HepG2 (cell line): ENCODE data around the gene SLC35F1. TPM values are rescaled to one million over a fixed set of nuclear protein-coding genes. Genes with fewer than 3 reads are reported as not detected.

Experiments
- ATAC-seq: fragments of 200-7000 bp; cut with Tn5 transposase; 3 replicates; pipeline ENCODE4 v1.9.1; 2020; ENCODE audit warnings: mild to moderate bottlenecking, moderate library complexity
- BruUV-seq: library from RNA; stranded (reverse); fragments of 400-500 nt; replicated peaks from 2 replicates; lab custom pipeline; 2021; lab: Mats Ljungman, UMichigan
- CTCF ChIA-PET: fragments of 300-600 bp; formaldehyde crosslinking; extraction: SDS; loops from one replicate; lab custom pipeline; 2021; ENCODE audit warnings: low total read pairs, inconsistent platforms, low intra/inter-chr PET ratio; lab: Yijun Ruan, JAX
- POLR2A ChIA-PET: fragments of 350-600 bp; sonication (Branson Sonifier 250); formaldehyde crosslinking; loops from one replicate; lab custom pipeline; 2020; ENCODE audit warnings: antibody characterized with exemption, inconsistent platforms; lab: Yijun Ruan, JAX
- DNase-seq: peaks from one replicate; pipeline ENCODE4 v3.0.0-alpha.2; 2015; ENCODE audit warnings: low spot score
- FAIRE-seq: peaks from 3 replicates; lab custom pipeline; 2011; peaks lifted over from hg19 to GRCh38; lab: Jason Lieb, UNC
- H2AFZ ChIP-seq: one replicate; pipeline ENCODE4 v1.6.1; 2011; ENCODE audit warnings: low read length, inconsistent platforms
- H3K27ac ChIP-seq: fragments of 300-600 bp; 3 replicates; pipeline ENCODE4 v1.8.0; 2011; ENCODE audit warnings: mixed run types, mild to moderate bottlenecking, mixed read lengths, low read length, inconsistent platforms; ENCODE audit not compliant: insufficient read depth; ENCODE audit errors: extremely low read length
- H3K27me3 ChIP-seq, 2 experiments: fragments of 200-600 bp in 1 of 2; 2 replicates in 1 of 2; 3 replicates in 1 of 2; pipeline versions ENCODE4 v1.6.0 to v1.8.0; 2011; ENCODE audit warnings: low read length in 2 of 2, mild to moderate bottlenecking in 2 of 2, moderate library complexity in 2 of 2, inconsistent platforms in 1 of 2; ENCODE audit not compliant: insufficient read depth in 2 of 2, control insufficient read depth in 1 of 2
- H3K36me3 ChIP-seq, 2 experiments: fragments of 200-600 bp in 1 of 2; replicated peaks in 1 of 2; 2 replicates in 1 of 2; 3 replicates in 1 of 2; pipeline versions ENCODE4 v1.5.1 to v1.8.0; 2011; ENCODE audit warnings: low read length in 2 of 2, inconsistent platforms in 1 of 2; ENCODE audit not compliant: insufficient read depth in 2 of 2, control insufficient read depth in 1 of 2
- H3K4me1 ChIP-seq: 2 replicates; pipeline ENCODE4 v1.5.1; 2012; ENCODE audit warnings: low read length, inconsistent platforms; ENCODE audit not compliant: insufficient read depth
- H3K4me2 ChIP-seq: 2 replicates; pipeline ENCODE4 v1.6.0; 2011; ENCODE audit warnings: low read depth, low read length, inconsistent platforms
- H3K4me3 ChIP-seq, 3 experiments: fragments of 200-600 bp in 1 of 3; sonication (generic), shearing (Covaris generic) in 1 of 3; replicated peaks in 1 of 3; 2 replicates each; pipeline ENCODE4 v1.5.1; 2011 to 2016; ENCODE audit warnings: low read length in 3 of 3, inconsistent platforms in 2 of 3, low read depth in 2 of 3, mild to moderate bottlenecking in 2 of 3, control low read depth in 1 of 3, mixed read lengths in 1 of 3; ENCODE audit not compliant: insufficient read depth in 1 of 3
- H3K79me2 ChIP-seq: one replicate; pipeline ENCODE4 v1.6.1; 2011; ENCODE audit warnings: low read length, inconsistent platforms; ENCODE audit not compliant: insufficient read depth
- H3K9ac ChIP-seq: 2 replicates; pipeline ENCODE4 v1.6.0; 2011; ENCODE audit warnings: mild to moderate bottlenecking, low read depth, low read length, inconsistent platforms; ENCODE audit not compliant: insufficient read depth
- H3K9me3 ChIP-seq: 2 replicates; pipeline ENCODE4 v1.5.1; 2012; ENCODE audit warnings: mild to moderate bottlenecking, low read length
- H4K20me1 ChIP-seq: 2 replicates; pipeline ENCODE4 v1.6.0; 2011; ENCODE audit warnings: inconsistent platforms, mild to moderate bottlenecking, low read length, moderate library complexity; ENCODE audit not compliant: insufficient read depth
- FIP1L1 ChIP-seq: fragments of 200-400 bp; formaldehyde crosslinking; IDR thresholded peaks from 2 replicates; pipeline ENCODE4 v1.6.1; 2018; ENCODE audit warnings: low read depth, mild to moderate bottlenecking, low read length, moderate library complexity, borderline replicate concordance; ENCODE audit not compliant: insufficient read depth
- MXI1 ChIP-seq: IDR thresholded peaks from 3 replicates; pipeline ENCODE4 v1.6.1; 2012; ENCODE audit warnings: low read depth, low read length, inconsistent platforms, borderline replicate concordance
- NR2F2 ChIP-seq: IDR thresholded peaks from 2 replicates; pipeline ENCODE4 v1.6.1; 2012; ENCODE audit warnings: low read depth, inconsistent platforms, borderline replicate concordance
- SALL1 ChIP-seq: sonication (generic); formaldehyde crosslinking; IDR thresholded peaks from 2 replicates; pipeline ENCODE4 v1.8.0; 2022; ENCODE audit warnings: mild to moderate bottlenecking, missing genetic modification reagents
- YEATS2 ChIP-seq: sonication (generic); formaldehyde crosslinking; IDR thresholded peaks from 2 replicates; pipeline ENCODE4 v1.4.0; 2020; ENCODE audit warnings: missing genetic modification reagents, borderline replicate concordance
- ZNF678 ChIP-seq: sonication (generic); formaldehyde crosslinking; IDR thresholded peaks from 2 replicates; pipeline ENCODE4 v1.4.0; 2020; ENCODE audit warnings: mild to moderate bottlenecking, missing genetic modification reagents
- ZNF850 ChIP-seq: sonication (generic); formaldehyde crosslinking; conservative IDR thresholded peaks from 2 replicates; pipeline ENCODE4 v1.9.0; 2021; ENCODE audit warnings: mild to moderate bottlenecking, missing genetic modification reagents
- ZNF878 ChIP-seq: sonication (generic); formaldehyde crosslinking; IDR thresholded peaks from 2 replicates; pipeline ENCODE4 v1.8.1; 2023; ENCODE audit warnings: mild to moderate bottlenecking, missing genetic modification reagents, moderate library complexity
- WGBS: methylation state at CpG from one replicate; pipeline ENCODE4 v1.1.6; 2017; ENCODE audit warnings: low lambda C conversion rate; 5-methylcytosine and 5-hydroxymethylcytosine counted together
- in situ Hi-C: cut with HindIII; loops from 2 replicates; pipeline ENCODE4 v1.10.0; 2017; ENCODE audit warnings: low pct_unique_long_range_greater_than_20kb; ENCODE audit not compliant: extremely low pct_ligation_motif_present
- intact Hi-C: fragments of 100-400 bp; cut with micrococcal nuclease; formaldehyde crosslinking; loops from one replicate; pipeline ENCODE4 v1.10.0; 2022; ENCODE audit not compliant: unreplicated experiment
- polyA plus RNA-seq, 8 experiments: library from polyadenylated mRNA; depleted of rRNA in 3 of 8; stranded (reverse) in 7 of 8; unstranded in 1 of 8; fragments of >200 nt; fragmentation: Illumina TruSeq in 4 of 8; extraction: Trizol in 4 of 8; gene quantifications; 2 replicates each; pipeline versions ENCODE4 v1.2.1 to v1.2.3, GENCODE V29; 2011 to 2016; ENCODE audit warnings: low read depth in 4 of 8, missing spikeins in 1 of 8, mixed read lengths in 1 of 8; ENCODE audit not compliant: insufficient read depth in 1 of 8
- total RNA-seq, 5 experiments: library from RNA; depleted of rRNA; stranded (reverse); fragments of >200 nt; fragmentation: Illumina TruSeq; extraction: Trizol; gene quantifications; 2 replicates each; pipeline ENCODE4 v1.2.3, GENCODE V29; 2016; ENCODE audit warnings: low read depth in 1 of 5
- TF ChIP-seq, protein P1 (sequence below), 2 experiments: sonication (generic) in 1 of 2; formaldehyde crosslinking in 1 of 2; IDR thresholded peaks; 2 replicates each; pipeline versions ENCODE4 v1.6.1 to v1.9.0; 2014 to 2022; ENCODE audit warnings: antibody characterized with exemption in 1 of 2, borderline replicate concordance in 1 of 2, inconsistent platforms in 1 of 2, low read depth in 1 of 2, missing genetic modification reagents in 1 of 2
- TF ChIP-seq, protein P2 (sequence below): sonication (generic); formaldehyde crosslinking; IDR thresholded peaks from 2 replicates; pipeline ENCODE4 v1.8.0; 2022; ENCODE audit warnings: missing genetic modification reagents, mild to moderate bottlenecking, inconsistent platforms, borderline replicate concordance
- TF ChIP-seq, protein P3 (sequence below): sonication (generic); formaldehyde crosslinking; conservative IDR thresholded peaks from 2 replicates; pipeline ENCODE4 v1.4.0; 2020; ENCODE audit warnings: missing genetic modification reagents
- TF ChIP-seq, protein P4 (sequence below): fragments of 450-650 bp; IDR thresholded peaks from 2 replicates; pipeline ENCODE4 v1.6.1; 2017; ENCODE audit warnings: mild to moderate bottlenecking

The SLC35F1 gene
- total and polyA plus RNA-seq, 2 of the 13 experiments (the other 11 are each of a cell fraction or from before 2014, with no cell fraction given): 0.01 TPM; not detected in 1

DNA sequence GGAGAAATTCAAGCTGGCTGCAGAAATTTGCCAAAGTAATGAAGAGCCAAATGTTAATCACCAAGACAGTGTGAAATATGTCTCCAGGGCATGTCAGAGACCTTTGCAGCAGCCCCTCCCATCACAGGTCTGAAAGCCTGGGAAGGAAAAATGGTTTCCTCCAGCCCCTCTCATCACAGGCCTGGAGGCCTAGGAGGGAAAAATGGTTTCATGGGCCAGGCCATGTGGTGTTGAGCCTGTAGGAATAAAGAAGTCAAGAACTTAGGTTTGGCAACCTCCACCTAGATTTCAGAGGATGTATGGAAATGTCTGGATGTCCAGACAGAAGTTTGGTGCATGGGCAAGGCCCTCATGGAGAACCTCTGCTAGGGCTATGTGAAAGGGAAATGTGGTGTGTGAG is 185.0 kb downstream of the SLC35F1 start (continued):
- TF ChIP-seq, protein P1, sequence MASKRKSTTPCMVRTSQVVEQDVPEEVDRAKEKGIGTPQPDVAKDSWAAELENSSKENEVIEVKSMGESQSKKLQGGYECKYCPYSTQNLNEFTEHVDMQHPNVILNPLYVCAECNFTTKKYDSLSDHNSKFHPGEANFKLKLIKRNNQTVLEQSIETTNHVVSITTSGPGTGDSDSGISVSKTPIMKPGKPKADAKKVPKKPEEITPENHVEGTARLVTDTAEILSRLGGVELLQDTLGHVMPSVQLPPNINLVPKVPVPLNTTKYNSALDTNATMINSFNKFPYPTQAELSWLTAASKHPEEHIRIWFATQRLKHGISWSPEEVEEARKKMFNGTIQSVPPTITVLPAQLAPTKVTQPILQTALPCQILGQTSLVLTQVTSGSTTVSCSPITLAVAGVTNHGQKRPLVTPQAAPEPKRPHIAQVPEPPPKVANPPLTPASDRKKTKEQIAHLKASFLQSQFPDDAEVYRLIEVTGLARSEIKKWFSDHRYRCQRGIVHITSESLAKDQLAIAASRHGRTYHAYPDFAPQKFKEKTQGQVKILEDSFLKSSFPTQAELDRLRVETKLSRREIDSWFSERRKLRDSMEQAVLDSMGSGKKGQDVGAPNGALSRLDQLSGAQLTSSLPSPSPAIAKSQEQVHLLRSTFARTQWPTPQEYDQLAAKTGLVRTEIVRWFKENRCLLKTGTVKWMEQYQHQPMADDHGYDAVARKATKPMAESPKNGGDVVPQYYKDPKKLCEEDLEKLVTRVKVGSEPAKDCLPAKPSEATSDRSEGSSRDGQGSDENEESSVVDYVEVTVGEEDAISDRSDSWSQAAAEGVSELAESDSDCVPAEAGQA (IDR thresholded peaks at IDR 0.05; ENCODE audit: low read depth): no peak
- TF ChIP-seq, protein P1 (CRISPR knock-in tag; IDR thresholded peaks at IDR 0.05; ENCODE audit: borderline replicate concordance): no peak
- no peak for TF ChIP-seq YEATS2 (CRISPR knock-in tag)

DNA sequence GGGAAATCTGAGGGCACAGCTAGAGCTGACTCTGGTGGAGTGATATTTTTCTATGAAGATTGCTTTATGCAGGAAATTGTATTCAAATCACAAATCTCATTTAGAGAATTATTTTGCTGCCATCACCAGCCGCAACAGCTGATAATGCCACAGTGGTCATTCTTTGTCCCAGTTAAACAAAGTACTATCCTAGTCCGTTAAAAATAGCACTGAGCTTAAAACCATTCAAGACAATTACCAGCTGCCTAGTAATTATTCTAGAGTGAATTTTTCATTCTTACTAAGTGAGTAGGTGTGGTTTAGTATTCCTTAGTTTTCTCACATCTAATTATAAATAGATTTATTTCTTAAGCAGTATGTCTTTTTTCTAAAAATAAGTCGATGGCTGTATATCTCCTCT is 190.5 kb downstream of the SLC35F1 start:
- CTCF ChIA-PET: no interaction called here
- H2AFZ ChIP-seq: no peak overlapping the region
- H3K79me2 ChIP-seq: no peaks in the 10 kb centered on the region
- no peaks in the 10 kb centered on the region for H3K36me3 ChIP-seq
- in situ Hi-C loops (no loop called here), intact Hi-C loops (no loop called here)
- H3K9me3 ChIP-seq: peaks cover 18% of the 10 kb centered on the region
- H3K4me2 ChIP-seq: no peak overlapping the region
- FAIRE-seq: no peak
- H3K27me3 ChIP-seq: no peaks in the 10 kb centered on the region; a peak in 1 of 5 replicates
- ATAC-seq: no peak
- DNase-seq: no peak
- no peak overlapping the region for H3K4me3 ChIP-seq
- H3K4me1 ChIP-seq: no peaks in the 10 kb centered on the region
- no peak overlapping the region for H3K9ac ChIP-seq
- H4K20me1 ChIP-seq: no peaks in the 10 kb centered on the region
- no TSS peak for BruUV-seq
- POLR2A ChIA-PET: no interaction called here
- 1% methylated on average over 3 of the region's 3 CpGs for WGBS
- H3K27ac ChIP-seq: no peak overlapping the region
- no peak for TF ChIP-seq FIP1L1
- TF ChIP-seq NR2F2: no peak
- no peak for TF ChIP-seq SALL1 (CRISPR knock-in tag)
- TF ChIP-seq ZNF878 (CRISPR knock-in tag): no peak
- TF ChIP-seq, protein P2, sequence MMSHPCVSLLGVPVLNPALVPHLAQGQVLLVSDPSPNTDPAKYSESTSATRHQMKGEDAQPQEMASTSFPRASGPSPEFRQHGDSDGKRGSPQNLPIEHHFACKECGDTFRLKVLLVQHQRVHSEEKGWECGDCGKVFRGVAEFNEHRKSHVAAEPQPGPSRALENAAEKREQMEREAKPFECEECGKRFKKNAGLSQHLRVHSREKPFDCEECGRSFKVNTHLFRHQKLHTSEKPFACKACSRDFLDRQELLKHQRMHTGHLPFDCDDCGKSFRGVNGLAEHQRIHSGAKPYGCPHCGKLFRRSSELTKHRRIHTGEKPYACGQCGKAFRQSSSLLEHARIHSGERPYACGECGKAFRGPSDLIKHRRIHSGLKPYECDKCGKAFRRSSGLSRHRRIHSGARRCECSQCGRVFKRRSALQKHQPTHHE (CRISPR knock-in tag): no peak
- TF ChIP-seq, protein P3, sequence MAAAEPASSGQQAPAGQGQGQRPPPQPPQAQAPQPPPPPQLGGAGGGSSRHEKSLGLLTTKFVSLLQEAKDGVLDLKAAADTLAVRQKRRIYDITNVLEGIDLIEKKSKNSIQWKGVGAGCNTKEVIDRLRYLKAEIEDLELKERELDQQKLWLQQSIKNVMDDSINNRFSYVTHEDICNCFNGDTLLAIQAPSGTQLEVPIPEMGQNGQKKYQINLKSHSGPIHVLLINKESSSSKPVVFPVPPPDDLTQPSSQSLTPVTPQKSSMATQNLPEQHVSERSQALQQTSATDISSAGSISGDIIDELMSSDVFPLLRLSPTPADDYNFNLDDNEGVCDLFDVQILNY (CRISPR knock-in tag): no peak
- TF ChIP-seq, protein P4, sequence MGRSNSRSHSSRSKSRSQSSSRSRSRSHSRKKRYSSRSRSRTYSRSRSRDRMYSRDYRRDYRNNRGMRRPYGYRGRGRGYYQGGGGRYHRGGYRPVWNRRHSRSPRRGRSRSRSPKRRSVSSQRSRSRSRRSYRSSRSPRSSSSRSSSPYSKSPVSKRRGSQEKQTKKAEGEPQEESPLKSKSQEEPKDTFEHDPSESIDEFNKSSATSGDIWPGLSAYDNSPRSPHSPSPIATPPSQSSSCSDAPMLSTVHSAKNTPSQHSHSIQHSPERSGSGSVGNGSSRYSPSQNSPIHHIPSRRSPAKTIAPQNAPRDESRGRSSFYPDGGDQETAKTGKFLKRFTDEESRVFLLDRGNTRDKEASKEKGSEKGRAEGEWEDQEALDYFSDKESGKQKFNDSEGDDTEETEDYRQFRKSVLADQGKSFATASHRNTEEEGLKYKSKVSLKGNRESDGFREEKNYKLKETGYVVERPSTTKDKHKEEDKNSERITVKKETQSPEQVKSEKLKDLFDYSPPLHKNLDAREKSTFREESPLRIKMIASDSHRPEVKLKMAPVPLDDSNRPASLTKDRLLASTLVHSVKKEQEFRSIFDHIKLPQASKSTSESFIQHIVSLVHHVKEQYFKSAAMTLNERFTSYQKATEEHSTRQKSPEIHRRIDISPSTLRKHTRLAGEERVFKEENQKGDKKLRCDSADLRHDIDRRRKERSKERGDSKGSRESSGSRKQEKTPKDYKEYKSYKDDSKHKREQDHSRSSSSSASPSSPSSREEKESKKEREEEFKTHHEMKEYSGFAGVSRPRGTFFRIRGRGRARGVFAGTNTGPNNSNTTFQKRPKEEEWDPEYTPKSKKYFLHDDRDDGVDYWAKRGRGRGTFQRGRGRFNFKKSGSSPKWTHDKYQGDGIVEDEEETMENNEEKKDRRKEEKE: no peak
- TF ChIP-seq MXI1: no peak
- TF ChIP-seq ZNF850 (CRISPR knock-in tag): no peak
- no peak for TF ChIP-seq ZNF678 (CRISPR knock-in tag)
